Hepatocyte (in vitro differentiated cells): ENCODE data around the gene TMEM196. TPM values are rescaled to one million over a fixed set of nuclear protein-coding genes. Genes with fewer than 3 reads are reported as not detected.
A peak's percentile ranks its signal among the peaks of the same experiment; 100 is the strongest.

Experiments used
- DNase-seq: peaks from one replicate; pipeline ENCODE4 v3.0.0-alpha.2; 2016; ENCODE audit warnings: low spot score
- H2AFZ ChIP-seq: fragments of 200-600 bp; sonication (generic); 2 replicates; pipeline ENCODE4 v1.6.0; 2016; ENCODE audit warnings: antibody characterized with exemption, mild to moderate bottlenecking
- H3K27ac ChIP-seq: fragments of 200-600 bp; sonication (generic); 2 replicates; pipeline ENCODE4 v1.5.1; 2016; ENCODE audit warnings: mild to moderate bottlenecking
- H3K27me3 ChIP-seq: fragments of 200-600 bp; sonication (generic); 2 replicates; pipeline ENCODE4 v1.6.1; 2016
- H3K36me3 ChIP-seq: fragments of 200-600 bp; sonication (generic); replicated peaks from 2 replicates; pipeline ENCODE4 v1.5.1; 2016; ENCODE audit warnings: low read depth; ENCODE audit not compliant: insufficient read depth
- H3K4me1 ChIP-seq: fragments of 200-600 bp; sonication (generic); 2 replicates; pipeline ENCODE4 v1.5.1; 2016; ENCODE audit warnings: mild to moderate bottlenecking, moderate library complexity; ENCODE audit not compliant: insufficient read depth
- H3K4me2 ChIP-seq: fragments of 200-600 bp; sonication (generic); 2 replicates; pipeline ENCODE4 v1.6.0; 2016
- H3K4me3 ChIP-seq: fragments of 200-600 bp; sonication (generic); 2 replicates; pipeline ENCODE4 v1.5.1; 2016; ENCODE audit warnings: mild to moderate bottlenecking
- H3K79me2 ChIP-seq: fragments of 200-600 bp; sonication (generic); 2 replicates; pipeline ENCODE4 v1.6.0; 2017; ENCODE audit warnings: mild to moderate bottlenecking
- H3K9me2 ChIP-seq: fragments of 200-600 bp; sonication (generic); replicated peaks from 2 replicates; pipeline ENCODE4 v1.6.0; 2017; ENCODE audit warnings: mild to moderate bottlenecking; ENCODE audit not compliant: insufficient read depth
- H3K9me3 ChIP-seq: fragments of 200-600 bp; sonication (generic); 2 replicates; pipeline ENCODE4 v1.5.1; 2016; ENCODE audit warnings: low read depth, mild to moderate bottlenecking
- H4K20me1 ChIP-seq: fragments of 200-600 bp; sonication (generic); 2 replicates; pipeline ENCODE4 v1.6.0; 2016; ENCODE audit warnings: mild to moderate bottlenecking; ENCODE audit not compliant: insufficient read depth, poor library complexity, severe bottlenecking
- CTCF ChIP-seq: fragments of 200-600 bp; sonication (generic); IDR thresholded peaks from 2 replicates; pipeline ENCODE4 v1.5.1; 2016; ENCODE audit warnings: antibody characterized with exemption, mild to moderate bottlenecking; ENCODE audit not compliant: poor library complexity
- EZH2 ChIP-seq: fragments of 200-600 bp; sonication (generic); IDR thresholded peaks from 2 replicates; pipeline ENCODE4 v1.6.1; 2016; ENCODE audit warnings: antibody characterized with exemption, mild to moderate bottlenecking, borderline replicate concordance
- EZH2phosphoT487 ChIP-seq: fragments of 200-600 bp; sonication (generic); IDR thresholded peaks from one replicate; pipeline ENCODE4 v1.6.1; 2018; ENCODE audit warnings: antibody characterized with exemption, mild to moderate bottlenecking, low read depth, moderate library complexity; ENCODE audit not compliant: unreplicated experiment, severe bottlenecking
- WGBS: methylation state at CpG from one replicate; pipeline ENCODE4 v1.1.6; 2016; ENCODE audit warnings: low lambda C conversion rate; ENCODE audit errors: missing lambda C conversion rate; 5-methylcytosine and 5-hydroxymethylcytosine counted together
- polyA plus RNA-seq: library from polyadenylated mRNA; unstranded; fragments of >200 nt; fragmentation: Nextera tagmentation; extraction: Ambion mirVana; gene quantifications from 2 replicates; pipeline ENCODE4 v1.2.1, GENCODE V29; 2016
- total RNA-seq: library from RNA; depleted of rRNA; stranded (reverse); fragments of >200 nt; gene quantifications from 2 replicates; pipeline ENCODE4 v1.2.3, GENCODE V29; 2014

Gene TMEM196
- total and polyA plus RNA-seq, 2 experiments from 2014 or later: 0.17 TPM; not detected in 1

- H3K27me3 ChIP-seq: no peaks in the 10 kb centered on the region
- no peak overlapping the region for H2AFZ ChIP-seq
- no peak overlapping the region for H3K27ac ChIP-seq
- no peaks in the 10 kb centered on the region for H3K4me1 ChIP-seq
- H4K20me1 ChIP-seq: no peaks in the 10 kb centered on the region
- no peak overlapping the region for H3K4me2 ChIP-seq
- no peak overlapping the region for H3K4me3 ChIP-seq
- WGBS: 35% methylated on average over 4 of the region's 4 CpGs
- H3K9me2 ChIP-seq: no peaks in the 10 kb centered on the region
- no peaks in the 10 kb centered on the region for H3K79me2 ChIP-seq
- no peaks in the 10 kb centered on the region for H3K36me3 ChIP-seq
- DNase-seq: peak; percentile 52
- TF ChIP-seq EZH2phosphoT487: no peak
- no peak for TF ChIP-seq EZH2
- TF ChIP-seq CTCF: peak; percentile 75
- no peaks in the 10 kb centered on the region for H3K9me3 ChIP-seq
Measured at GRCh38 chr7:19747740-19748339, 25.6 kb downstream of the TMEM196 start.

- no peaks in the 10 kb centered on the region for H4K20me1 ChIP-seq
- no peak for DNase-seq
- H3K27me3 ChIP-seq: no peaks in the 10 kb centered on the region
- no peak overlapping the region for H3K27ac ChIP-seq
- H3K79me2 ChIP-seq: no peaks in the 10 kb centered on the region
- WGBS: 59% methylated on average over 1 of the region's 1 CpG
- no peak overlapping the region for H2AFZ ChIP-seq
- H3K4me1 ChIP-seq: no peaks in the 10 kb centered on the region
- TF ChIP-seq CTCF (no peak), EZH2phosphoT487 (no peak), EZH2 (no peak)
- no peaks in the 10 kb centered on the region for H3K36me3 ChIP-seq
- H3K4me3 ChIP-seq: no peak overlapping the region
- H3K9me2 ChIP-seq: no peaks in the 10 kb centered on the region
- H3K9me3 ChIP-seq: no peaks in the 10 kb centered on the region
- H3K4me2 ChIP-seq: no peak overlapping the region
Measured at GRCh38 chr7:19744075-19744474, 29.3 kb downstream of the TMEM196 start.

- no peaks in the 10 kb centered on the region for H3K9me2 ChIP-seq
- no peak overlapping the region for H3K4me3 ChIP-seq
- no peaks in the 10 kb centered on the region for H4K20me1 ChIP-seq
- DNase-seq: no peak
- no peaks in the 10 kb centered on the region for H3K4me1 ChIP-seq
- no peaks in the 10 kb centered on the region for H3K27me3 ChIP-seq
- TF ChIP-seq EZH2: no peak
- TF ChIP-seq CTCF: no peak
- no peaks in the 10 kb centered on the region for H3K9me3 ChIP-seq
- no peaks in the 10 kb centered on the region for H3K36me3 ChIP-seq
- H3K79me2 ChIP-seq: no peaks in the 10 kb centered on the region
- WGBS: 69% methylated on average over 3 of the region's 3 CpGs
- no peak overlapping the region for H3K27ac ChIP-seq
- H2AFZ ChIP-seq: no peak overlapping the region
- no peak overlapping the region for H3K4me2 ChIP-seq
Measured at GRCh38 chr7:19728716-19729115, 44.7 kb downstream of the TMEM196 start.
